K562 (cell line): ENCODE data around the gene C6orf163. TPM values are rescaled to one million over a fixed set of nuclear protein-coding genes. Genes with fewer than 3 reads are reported as not detected.

Experiments used
- ATF1 ChIP-seq, 2 experiments: fragments of 450-650 bp in 1 of 2; IDR thresholded peaks; 2 replicates each; pipeline ENCODE4 v1.6.1; 2016; ENCODE audit warnings: missing compliant biosample characterization in 1 of 2, missing genetic modification characterization in 1 of 2
- DACH1 ChIP-seq: fragments of 450-650 bp; IDR thresholded peaks from 2 replicates; pipeline ENCODE4 v1.6.1; 2018; ENCODE audit not compliant: partially characterized antibody
- E2F3 ChIP-seq: fragments of 250-450 bp; sonication (Bioruptor Pico); IDR thresholded peaks from 2 replicates; pipeline ENCODE4 v1.4.0; 2020; ENCODE audit warnings: mild to moderate bottlenecking
- FOS ChIP-seq: IDR thresholded peaks from 3 replicates; pipeline ENCODE4 v1.6.1; 2011; ENCODE audit not compliant: insufficient read length; ENCODE audit errors: extremely low read depth
- FOXA1 ChIP-seq: fragments of 450-650 bp; IDR thresholded peaks from 2 replicates; pipeline ENCODE4 v1.6.1; 2016; ENCODE audit warnings: mild to moderate bottlenecking, borderline replicate concordance
- GATAD2A ChIP-seq: fragments of 450-650 bp; IDR thresholded peaks from 2 replicates; pipeline ENCODE4 v1.6.1; 2017
- GTF2F1 ChIP-seq: IDR thresholded peaks from 2 replicates; pipeline ENCODE4 v1.6.1; 2011; ENCODE audit warnings: low read depth, low read length, improper control_type of control experiment
- MTA1 ChIP-seq: fragments of 450-650 bp; IDR thresholded peaks from 2 replicates; pipeline ENCODE4 v1.6.1; 2017; ENCODE audit warnings: borderline replicate concordance
- MYC ChIP-seq, 2 experiments: fragments of 250-450 bp in 1 of 2; sonication (Bioruptor Pico) in 1 of 2; IDR thresholded peaks; 2 replicates each; pipeline versions ENCODE4 v1.5.1 to v1.6.1; 2012 to 2021; ENCODE audit warnings: low read depth in 2 of 2, borderline replicate concordance in 1 of 2, improper control_type of control experiment in 1 of 2, low read length in 1 of 2, mild to moderate bottlenecking in 1 of 2, moderate library complexity in 1 of 2
- NCOA4 ChIP-seq: fragments of 450-650 bp; IDR thresholded peaks from 2 replicates; pipeline ENCODE4 v1.6.1; 2018; ENCODE audit warnings: mild to moderate bottlenecking; ENCODE audit not compliant: partially characterized antibody
- NEUROD1 ChIP-seq: fragments of 150-350 bp; IDR thresholded peaks from 2 replicates; pipeline ENCODE4 v1.6.1; 2014; ENCODE audit warnings: borderline replicate concordance, low read length, low read depth; ENCODE audit not compliant: partially characterized antibody
- NFRKB ChIP-seq: fragments of 450-650 bp; IDR thresholded peaks from 2 replicates; pipeline ENCODE4 v1.6.1; 2016; ENCODE audit warnings: low read depth
- PURB ChIP-seq: sonication (generic); formaldehyde crosslinking; IDR thresholded peaks from 2 replicates; pipeline ENCODE4 v1.9.0; 2021; ENCODE audit warnings: low read depth, mild to moderate bottlenecking, missing genetic modification reagents
- SIRT6 ChIP-seq: IDR thresholded peaks from one replicate; pipeline ENCODE4 v1.6.1; 2012; ENCODE audit warnings: low read depth, mild to moderate bottlenecking, control low read depth, inconsistent platforms, low read length, moderate library complexity
- SLC30A9 ChIP-seq: fragments of 250-450 bp; sonication (Bioruptor Pico); IDR thresholded peaks from 2 replicates; pipeline ENCODE4 v1.8.0; 2022; ENCODE audit warnings: mild to moderate bottlenecking, moderate library complexity
- TBP ChIP-seq: optimal IDR thresholded peaks from 2 replicates; pipeline ENCODE3; 2011; ENCODE audit warnings: low read depth, low read length, improper control_type of control experiment
- ZBTB26 ChIP-seq: fragments of 450-650 bp; formaldehyde crosslinking; IDR thresholded peaks from 2 replicates; pipeline ENCODE4 v1.4.0; 2022; ENCODE audit warnings: missing genetic modification characterization
- ZNF184 ChIP-seq: sonication (generic); formaldehyde crosslinking; IDR thresholded peaks from 2 replicates; pipeline ENCODE4 v1.5.0; 2020; ENCODE audit warnings: missing genetic modification reagents
- ZNF398 ChIP-seq: fragments of 250-450 bp; sonication (Bioruptor Pico); IDR thresholded peaks from 2 replicates; pipeline ENCODE4 v1.8.0; 2021; ENCODE audit warnings: moderate library complexity, mild to moderate bottlenecking, inconsistent platforms
- ZNF445 ChIP-seq: fragments of 250-450 bp; sonication (Bioruptor Pico); IDR thresholded peaks from 2 replicates; pipeline ENCODE4 v1.4.0; 2020; ENCODE audit warnings: low read depth, mild to moderate bottlenecking, moderate library complexity
- ZNF668 ChIP-seq: fragments of 250-450 bp; sonication (Bioruptor Pico); IDR thresholded peaks from 2 replicates; pipeline ENCODE4 v1.8.0; 2022; ENCODE audit warnings: mild to moderate bottlenecking, inconsistent platforms
- ZNF764 ChIP-seq: fragments of 250-450 bp; sonication (Bioruptor Pico); IDR thresholded peaks from 2 replicates; pipeline ENCODE4 v1.4.0; 2020; ENCODE audit warnings: low read depth, mild to moderate bottlenecking, moderate library complexity
- polyA plus RNA-seq, 8 experiments: library from polyadenylated mRNA; depleted of rRNA in 4 of 8; stranded (reverse) in 5 of 8; unstranded in 3 of 8; fragments of >200 nt; fragmentation: Nextera tagmentation in 2 of 8; fragmentation: Illumina TruSeq in 1 of 8; extraction: Ambion mirVana in 2 of 8; extraction: Trizol in 1 of 8; gene quantifications; 2 replicates each; pipeline versions ENCODE4 v1.2.1 to v1.2.3, GENCODE V29; 2011 to 2014; ENCODE audit warnings: inconsistent platforms in 1 of 8, missing spikeins in 1 of 8
- total RNA-seq, 7 experiments: library from RNA; depleted of rRNA in 6 of 7; stranded (reverse); fragments of >200 nt in 6 of 7; fragmentation: Illumina TruSeq in 2 of 7; extraction: Trizol in 2 of 7; gene quantifications; 2 replicates each; pipeline versions ENCODE4 v1.2.1 to v1.2.3, GENCODE V29; 2011 to 2021; ENCODE audit warnings: low replicate concordance in 1 of 7

The C6orf163 gene
- total and polyA plus RNA-seq, 9 of the 15 experiments (the other 6 are each of a cell fraction or from before 2014, with no cell fraction given), result 0.67 to 4.7 (median 1.5) TPM

GRCh38 chr6:87407901-87408720 lies 63.5 kb downstream of the C6orf163 start, which contains the start of gene CFAP206 (continued):
- TF ChIP-seq MTA1 (no peak), GTF2F1 (no peak), FOS (no peak), ZNF184 (CRISPR knock-in tag) (no peak), ZNF398 (CRISPR knock-in tag) (no peak), GATAD2A (no peak), ZNF445 (CRISPR knock-in tag) (no peak), NEUROD1 (no peak), E2F3 (CRISPR knock-in tag) (no peak), SLC30A9 (CRISPR knock-in tag) (no peak), ZNF764 (no peak), FOXA1 (no peak), SIRT6 (no peak), ATF1 (CRISPR knock-in tag; IDR thresholded peaks at IDR 0.05) (no peak), ATF1 (tag; IDR thresholded peaks at IDR 0.05) (peak; percentile 31; the same call in 1 of the 2 replicates), NCOA4 (no peak), ZBTB26 (CRISPR knock-in tag) (no peak), ZNF668 (CRISPR knock-in tag) (no peak), TBP (peak; percentile 52), PURB (CRISPR knock-in tag) (no peak), MYC (IDR thresholded peaks at IDR 0.05; ENCODE audit: low read depth, low read length) (no peak), MYC (CRISPR knock-in tag; IDR thresholded peaks at IDR 0.05; ENCODE audit: borderline replicate concordance, low read depth) (no peak), NFRKB (no peak), DACH1 (no peak)
